GM12892 (cell line): ENCODE data around the gene VSIG8.

ENCODE experiments used
- DNase-seq: peaks from one replicate; pipeline ENCODE4 v3.0.0; 2011; ENCODE audit not compliant: insufficient read length
- FAIRE-seq: peaks from 2 replicates; lab custom pipeline; 2011; peaks lifted over from hg19 to GRCh38; lab: Jason Lieb, UNC
- POLR2A ChIP-seq: IDR thresholded peaks from 2 replicates; pipeline ENCODE4 v1.6.1; 2011; ENCODE audit warnings: low read depth, low read length, control low read depth
- POLR2AphosphoS5 ChIP-seq: IDR thresholded peaks from 2 replicates; pipeline ENCODE4 v1.6.1; 2011; ENCODE audit warnings: low read depth, low read length, control low read depth
- TAF1 ChIP-seq: IDR thresholded peaks from 2 replicates; pipeline ENCODE4 v1.6.1; 2011; ENCODE audit warnings: low read depth, mild to moderate bottlenecking, control low read depth, low read length, borderline replicate concordance

Gene VSIG8

DNA sequence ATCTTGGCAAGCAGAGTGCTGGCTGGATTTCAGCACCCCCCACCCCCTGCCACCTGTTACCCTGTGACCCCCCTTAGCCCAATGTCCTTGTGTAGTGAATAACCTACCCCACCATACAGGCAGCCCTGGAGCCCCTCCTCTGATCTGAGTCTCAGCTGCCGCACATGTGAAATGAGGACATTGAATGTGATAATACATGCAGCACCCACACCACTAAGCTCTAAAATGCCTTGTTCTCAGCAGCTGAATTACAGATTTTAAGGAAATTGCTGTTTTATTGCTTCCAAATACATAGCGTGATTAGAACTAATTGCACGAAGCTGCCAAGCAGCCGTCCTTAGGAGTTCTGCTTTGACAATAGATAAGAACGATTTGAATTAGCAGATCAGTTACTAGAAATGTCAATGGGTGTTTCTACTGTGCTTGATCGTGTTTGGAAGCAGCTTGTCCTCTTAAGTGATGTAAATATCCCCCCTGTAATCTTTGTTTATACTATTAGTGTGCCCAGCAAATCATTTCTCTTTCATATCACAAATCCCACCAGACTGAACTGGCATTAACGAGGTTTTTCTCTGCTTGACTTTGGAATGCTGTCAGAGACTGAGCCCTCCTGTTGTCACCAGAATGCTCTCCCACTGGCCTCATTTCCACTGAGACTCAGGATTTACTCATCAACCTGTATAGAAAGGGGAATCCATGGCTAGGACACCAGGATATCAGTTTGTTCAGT, 30.9 kb downstream of the VSIG8 start:
- DNase-seq (no peak), FAIRE-seq (no peak)
- TF ChIP-seq TAF1 = no peak
- TF ChIP-seq POLR2A = no peak
- TF ChIP-seq POLR2AphosphoS5 = no peak

DNA sequence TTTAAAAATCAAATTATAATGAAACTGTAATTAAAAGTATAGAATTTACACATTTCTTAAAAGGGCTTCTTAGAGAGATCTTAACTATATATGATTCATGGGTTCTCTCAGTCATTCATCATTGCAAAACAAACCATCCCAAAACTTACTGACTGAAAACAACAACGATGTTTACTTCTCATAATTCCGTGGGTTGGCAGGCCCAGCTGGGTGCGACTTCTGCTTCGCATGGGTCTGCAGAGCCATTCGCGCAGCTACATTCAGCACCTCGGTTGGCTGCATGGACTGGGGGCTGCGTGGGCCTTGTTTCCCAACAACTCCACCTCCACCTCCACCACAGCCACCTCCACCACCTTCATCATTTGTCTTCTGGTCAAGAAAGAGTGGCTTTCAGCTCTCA, 31.7 kb downstream of the VSIG8 start:
- FAIRE-seq = no peak
- no peak for TF ChIP-seq POLR2A
- TF ChIP-seq TAF1 = no peak
- no peak for TF ChIP-seq POLR2AphosphoS5

DNA sequence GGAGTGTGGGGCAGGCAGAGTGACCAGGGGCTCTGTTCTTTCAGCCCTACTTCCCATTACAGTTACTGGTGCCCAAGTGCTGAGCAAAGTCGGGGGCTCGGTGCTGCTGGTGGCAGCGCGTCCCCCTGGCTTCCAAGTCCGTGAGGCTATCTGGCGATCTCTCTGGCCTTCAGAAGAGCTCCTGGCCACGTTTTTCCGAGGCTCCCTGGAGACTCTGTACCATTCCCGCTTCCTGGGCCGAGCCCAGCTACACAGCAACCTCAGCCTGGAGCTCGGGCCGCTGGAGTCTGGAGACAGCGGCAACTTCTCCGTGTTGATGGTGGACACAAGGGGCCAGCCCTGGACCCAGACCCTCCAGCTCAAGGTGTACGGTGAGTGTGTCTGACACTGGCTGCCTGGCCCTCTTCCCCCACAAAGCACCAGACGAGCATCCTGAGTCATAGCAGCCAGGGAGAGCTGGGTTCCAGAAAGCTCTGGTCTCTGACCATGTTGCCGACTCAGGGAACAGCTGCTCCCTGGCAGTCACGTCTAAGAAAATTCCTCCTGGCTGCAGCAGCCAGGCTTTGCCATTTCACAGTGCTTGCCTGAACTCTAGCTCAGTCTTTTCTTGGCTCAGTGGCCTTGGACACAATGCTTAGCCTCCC, 32.5 kb downstream of the VSIG8 start:
- DNase-seq (no peak), FAIRE-seq (no peak)
- TF ChIP-seq POLR2AphosphoS5 (no peak), TAF1 (no peak), POLR2A (no peak)

More for the DNA sequence above, 31.7 kb downstream of the VSIG8 start:
- DNase-seq = no peak

DNA sequence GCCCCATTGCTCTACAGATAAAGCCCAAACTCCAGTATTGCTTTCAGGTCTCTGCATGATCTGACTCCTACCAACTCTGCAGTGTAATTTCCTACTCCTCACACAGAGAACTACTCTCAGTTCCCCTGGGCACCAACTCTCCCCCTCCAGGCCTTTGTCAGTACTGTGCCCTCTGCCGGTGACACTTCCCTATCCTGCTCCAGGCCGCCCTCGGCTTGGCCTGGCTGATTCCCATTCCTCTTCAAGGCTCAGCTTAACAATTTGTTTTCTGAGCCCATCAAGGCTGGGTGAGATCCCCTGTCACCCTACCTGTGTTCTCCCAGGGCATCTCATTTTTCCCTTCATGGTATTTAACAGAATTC, 33.2 kb downstream of the VSIG8 start:
- TF ChIP-seq POLR2AphosphoS5 (no peak), POLR2A (no peak), TAF1 (no peak)

DNA sequence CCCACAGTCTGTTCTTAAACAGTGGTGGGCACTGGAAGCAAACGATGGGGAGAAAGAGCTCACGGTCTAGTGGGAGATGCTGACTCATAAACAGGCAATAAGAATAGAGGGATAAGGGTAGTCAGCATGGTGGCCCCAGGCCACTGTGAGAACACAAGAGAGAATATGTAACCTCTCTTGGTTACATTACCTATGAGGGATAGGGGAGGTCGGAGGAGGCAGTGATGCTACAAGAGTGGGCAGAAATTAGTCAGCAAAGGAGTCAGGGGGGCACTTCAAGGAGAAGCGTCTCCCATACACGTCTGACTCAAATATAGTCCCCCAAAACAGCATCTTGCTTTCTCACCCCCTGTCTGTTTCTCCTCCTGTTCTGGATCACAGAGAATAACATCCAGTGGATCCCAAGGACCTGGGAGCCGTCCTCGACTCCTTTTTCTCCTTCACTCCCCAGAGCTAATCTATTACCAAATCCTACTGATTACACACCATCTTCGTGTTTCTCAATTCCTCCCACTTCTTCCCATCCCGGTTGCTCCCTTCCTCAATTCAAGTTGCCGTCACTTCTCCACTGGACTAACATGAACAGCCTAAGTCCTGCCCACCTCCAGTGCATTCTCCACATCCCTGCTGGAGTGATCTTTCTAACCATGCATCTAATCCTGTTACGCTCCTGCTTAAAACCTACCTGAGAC, 33.7 kb downstream of the VSIG8 start:
- TF ChIP-seq TAF1 = no peak
- no peak for TF ChIP-seq POLR2AphosphoS5
- TF ChIP-seq POLR2A = no peak
- FAIRE-seq (peak; percentile 40), DNase-seq (no peak)

More for the DNA sequence above, 33.2 kb downstream of the VSIG8 start:
- FAIRE-seq (no peak), DNase-seq (peak; percentile 41)

DNA sequence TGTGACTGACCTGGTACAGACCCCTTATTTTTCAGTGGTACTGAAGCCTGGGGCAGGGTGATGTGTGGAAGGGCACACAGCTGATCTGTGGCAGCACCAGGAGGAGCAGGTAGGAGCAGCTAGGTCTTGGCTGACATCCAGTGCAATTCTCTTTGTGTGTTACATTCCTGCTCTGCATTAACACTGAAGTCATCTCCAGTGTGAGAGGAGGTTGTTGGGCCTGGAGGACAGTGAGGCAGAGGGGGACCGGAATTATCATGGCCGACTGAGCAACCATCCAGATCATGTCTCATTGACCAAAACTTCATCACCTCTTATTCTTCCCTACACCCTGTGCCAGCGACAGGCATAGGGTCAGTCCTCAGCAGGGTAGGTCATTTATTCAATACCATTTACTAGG, 34.3 kb downstream of the VSIG8 start:
- no peak for DNase-seq
- no peak for FAIRE-seq
- TF ChIP-seq POLR2AphosphoS5 = no peak

DNA sequence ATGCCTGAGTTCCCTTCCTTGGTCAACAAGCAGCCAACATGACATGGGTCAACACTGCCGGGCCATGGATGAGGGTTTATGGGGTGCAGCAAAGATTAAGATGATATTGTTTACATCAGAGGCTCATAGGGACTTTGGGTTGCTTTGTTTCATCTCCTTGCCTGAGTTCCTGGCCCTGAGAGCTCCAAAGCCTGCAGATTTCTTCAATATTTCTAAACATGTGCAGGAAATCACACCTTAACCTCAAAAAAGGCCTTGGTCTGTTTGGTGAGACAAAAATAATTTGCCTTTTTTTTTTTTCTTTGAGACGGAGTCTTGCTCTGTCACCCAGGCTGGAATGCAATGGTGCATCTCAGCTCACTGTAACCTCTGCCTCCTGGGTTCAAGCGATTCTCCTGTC, 34.9 kb downstream of the VSIG8 start:
- DNase-seq (no peak), FAIRE-seq (no peak)
- TF ChIP-seq POLR2AphosphoS5 (no peak), TAF1 (no peak), POLR2A (no peak)

DNA sequence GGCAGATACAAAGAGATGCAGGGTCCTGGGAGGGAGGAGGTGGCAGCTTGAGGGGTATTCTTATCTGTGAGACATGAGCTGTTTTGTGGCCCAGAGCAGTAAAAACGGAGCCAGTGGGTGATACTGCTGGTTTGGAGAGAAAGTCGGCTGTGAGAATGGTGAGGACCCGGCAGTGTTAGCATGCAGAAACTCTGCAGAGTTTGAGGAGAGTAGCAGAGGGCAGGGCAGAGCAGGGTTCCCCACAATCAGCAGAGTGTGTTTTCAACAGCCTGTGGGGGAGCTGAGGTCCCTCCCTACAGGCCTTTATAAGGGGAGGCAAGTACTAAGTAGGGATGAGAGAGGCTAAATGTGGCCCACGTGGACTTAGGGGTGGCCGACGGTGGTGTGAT, 35.4 kb downstream of the VSIG8 start:
- no peak for DNase-seq
- TF ChIP-seq POLR2AphosphoS5 (no peak), POLR2A (no peak), TAF1 (no peak)
- no peak for FAIRE-seq

DNA sequence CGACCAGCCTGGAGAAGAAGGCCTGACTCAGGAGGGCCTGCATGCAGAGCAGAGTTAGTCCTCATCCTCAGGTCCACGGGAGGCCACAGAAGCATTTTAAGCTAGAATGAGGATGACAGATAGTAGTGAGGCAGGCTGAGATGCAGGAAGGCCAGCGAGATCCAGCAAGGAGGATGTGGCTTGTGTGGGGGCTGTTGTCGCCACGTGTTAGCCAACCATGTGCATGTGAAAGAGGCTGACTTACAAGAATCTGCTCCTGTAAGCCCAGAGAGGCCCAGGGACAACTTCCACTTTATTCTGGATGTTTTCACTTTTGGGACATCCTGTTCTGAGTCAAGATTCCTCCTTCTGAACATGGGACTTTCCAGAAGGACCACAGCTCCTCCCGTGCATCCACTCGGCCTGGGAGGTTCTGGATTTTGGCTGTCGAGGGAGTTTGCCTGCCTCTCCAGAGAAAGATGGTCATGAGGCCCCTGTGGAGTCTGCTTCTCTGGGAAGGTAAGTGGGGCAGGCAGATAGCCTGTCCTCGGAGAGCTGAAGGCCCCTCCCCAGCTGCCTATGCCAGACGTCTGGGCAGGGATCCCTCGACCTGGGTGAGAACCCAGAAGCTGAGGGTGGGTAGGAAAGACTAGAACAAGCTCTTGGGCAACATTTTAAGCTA, 35.9 kb downstream of the VSIG8 start, which contains the start of gene SLAMF8:
TSS of gene SLAMF8 (plus strand) at position 433 of the 661 bp plus-strand sequence. CDS start at position 459, 26 bp downstream.
- TF ChIP-seq POLR2A (no peak), POLR2AphosphoS5 (no peak), TAF1 (no peak)
- FAIRE-seq = no peak
- DNase-seq = no peak

DNA sequence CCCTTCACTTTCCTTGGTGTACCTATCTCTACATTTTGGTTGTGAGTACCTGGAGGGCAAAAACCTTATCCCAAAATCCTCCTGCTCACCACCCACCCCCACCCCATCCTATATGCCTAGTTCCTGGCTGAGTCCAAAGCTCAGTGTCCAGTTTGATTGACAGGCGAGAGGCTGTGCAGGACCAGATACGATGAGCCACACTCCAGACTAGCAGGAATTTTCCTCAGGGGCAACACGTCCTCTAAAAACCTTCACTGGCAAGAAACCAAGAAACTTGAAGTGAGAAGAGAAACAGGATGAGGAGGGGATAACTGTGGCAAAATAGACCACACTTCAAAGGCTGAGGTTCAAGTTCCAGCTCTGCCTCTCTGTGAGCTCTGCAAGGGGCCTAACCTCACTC, 36.9 kb downstream of the VSIG8 start:
- no peak for TF ChIP-seq POLR2AphosphoS5
- TF ChIP-seq POLR2A = no peak
- TF ChIP-seq TAF1 = no peak
- DNase-seq = no peak
- FAIRE-seq = no peak

DNA sequence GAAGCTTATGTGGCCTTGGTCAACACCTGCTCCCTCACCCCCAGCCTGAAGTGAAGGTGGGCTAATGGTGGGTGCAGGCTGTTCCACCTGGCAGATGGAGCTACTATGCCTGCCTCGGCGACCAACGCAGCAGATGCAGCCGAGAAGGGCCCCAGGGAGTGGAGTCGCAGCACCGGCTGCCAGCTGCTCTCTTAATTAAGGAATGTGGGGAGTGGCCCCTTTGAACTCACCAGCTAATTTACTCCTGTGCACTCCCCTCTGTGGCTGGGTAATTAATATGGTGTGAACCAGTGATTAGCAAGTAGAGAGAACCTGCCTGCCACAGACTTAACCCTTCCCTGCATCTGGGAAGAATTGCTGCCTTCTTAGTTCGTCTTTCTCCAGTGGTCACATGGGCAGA, 39.1 kb downstream of the VSIG8 start:
- no peak for TF ChIP-seq TAF1
- FAIRE-seq (no peak), DNase-seq (no peak)
